H1 (cell line): Measurements from ENCODE around the gene GALNT4. TPM values are rescaled to one million over a fixed set of nuclear protein-coding genes. Genes with fewer than 3 reads are reported as not detected.

ENCODE experiments used
- CTCF ChIA-PET: fragments of 300-600 bp; sonication (Branson Sonifier 250); formaldehyde crosslinking; loops from one replicate; lab custom pipeline; 2021; ENCODE audit not compliant: partially characterized antibody; lab: Charles Lee
- POLR2A ChIA-PET: fragments of 300-600 bp; sonication (Branson Sonifier 250); formaldehyde crosslinking; loops from one replicate; lab custom pipeline; 2021; ENCODE audit warnings: inconsistent platforms; ENCODE audit not compliant: partially characterized antibody; lab: Charles Lee
- DNase-seq, 2 experiments: peaks; one replicate each; pipeline versions ENCODE4 v3.0.0 to v3.0.0-alpha.2; 2010 to 2022; ENCODE audit warnings: low spot score in 2 of 2, low read depth in 1 of 2, mixed read lengths in 1 of 2
- FAIRE-seq: peaks from 2 replicates; lab custom pipeline; 2011; peaks lifted over from hg19 to GRCh38; lab: Jason Lieb, UNC
- H2AFZ ChIP-seq: 2 replicates; pipeline ENCODE4 v1.8.1; 2012; ENCODE audit warnings: low read length, inconsistent platforms
- H2AK5ac ChIP-seq: 2 replicates; pipeline ENCODE4 v1.6.1; 2013; ENCODE audit warnings: low read depth, low read length
- H2BK120ac ChIP-seq: replicated peaks from 2 replicates; pipeline ENCODE3; 2013; ENCODE audit warnings: low read depth, low read length, inconsistent platforms
- H2BK12ac ChIP-seq: 2 replicates; pipeline ENCODE4 v1.6.1; 2013; ENCODE audit warnings: low read depth, low read length
- H2BK15ac ChIP-seq: 2 replicates; pipeline ENCODE4 v1.6.1; 2013; ENCODE audit warnings: low read length
- H2BK20ac ChIP-seq: 2 replicates; pipeline ENCODE4 v1.6.1; 2013; ENCODE audit warnings: low read length
- H2BK5ac ChIP-seq: 2 replicates; pipeline ENCODE4 v1.6.1; 2013; ENCODE audit warnings: low read depth, low read length
- H3K14ac ChIP-seq: 2 replicates; pipeline ENCODE4 v1.6.1; 2013; ENCODE audit warnings: inconsistent platforms; ENCODE audit not compliant: insufficient read length
- H3K18ac ChIP-seq: 2 replicates; pipeline ENCODE4 v1.6.1; 2013; ENCODE audit warnings: low read length; ENCODE audit errors: extremely low read depth
- H3K23ac ChIP-seq: 2 replicates; pipeline ENCODE4 v1.6.1; 2013; ENCODE audit warnings: inconsistent platforms; ENCODE audit not compliant: insufficient read length
- H3K23me2 ChIP-seq: 2 replicates; pipeline ENCODE4 v1.6.1; 2013; ENCODE audit warnings: low read depth, low read length
- H3K27ac ChIP-seq: 2 replicates; pipeline ENCODE4 v1.6.1; 2011; ENCODE audit warnings: low read depth, low read length, inconsistent platforms
- H3K27me3 ChIP-seq, 4 experiments: replicated peaks in 1 of 4; 1 replicate in 1 of 4; 2 replicates in 3 of 4; pipeline versions ENCODE4 v1.6.1 to v1.8.1; 2011 to 2013; ENCODE audit warnings: low read length in 3 of 4, mild to moderate bottlenecking in 3 of 4, inconsistent platforms in 2 of 4, mixed read lengths in 2 of 4, moderate library complexity in 1 of 4; ENCODE audit not compliant: control insufficient read depth in 3 of 4, insufficient read depth in 3 of 4; ENCODE audit errors: extremely low read depth in 1 of 4
- H3K36me3 ChIP-seq, 4 experiments: 2 replicates each; pipeline versions ENCODE4 v1.6.1 to v1.8.1; 2011 to 2013; ENCODE audit warnings: mild to moderate bottlenecking in 4 of 4, low read length in 3 of 4, moderate library complexity in 2 of 4, control low read depth in 1 of 4, inconsistent platforms in 1 of 4; ENCODE audit not compliant: insufficient read depth in 4 of 4, control insufficient read depth in 2 of 4
- H3K4ac ChIP-seq: replicated peaks from 2 replicates; pipeline ENCODE3; 2013; ENCODE audit warnings: low read length, low read depth, mixed read lengths, inconsistent platforms; ENCODE audit not compliant: insufficient read length
- H3K4me1 ChIP-seq, 4 experiments: replicated peaks in 1 of 4; 1 replicate in 1 of 4; 2 replicates in 3 of 4; pipeline versions ENCODE4 v1.6.1 to v1.8.1; 2011 to 2013; ENCODE audit warnings: low read length in 3 of 4, inconsistent platforms in 2 of 4, mixed read lengths in 1 of 4; ENCODE audit not compliant: insufficient read depth in 4 of 4, control insufficient read depth in 3 of 4
- H3K4me2 ChIP-seq, 2 experiments: 2 replicates each; pipeline versions ENCODE4 v1.6.1 to v1.8.1; 2011 to 2013; ENCODE audit warnings: low read depth in 2 of 2, low read length in 2 of 2, control low read depth in 1 of 2, inconsistent platforms in 1 of 2, mild to moderate bottlenecking in 1 of 2; ENCODE audit not compliant: insufficient read depth in 1 of 2
- H3K4me3 ChIP-seq, 4 experiments: fragments of 200-600, 300-600 bp in 1 of 4; sonication (generic), shearing (Covaris generic), sonication (Bioruptor Twin) in 1 of 4; 2 replicates each; pipeline versions ENCODE4 v1.5.1 to v1.8.1; 2011 to 2016; ENCODE audit warnings: low read length in 4 of 4, low read depth in 3 of 4, control low read depth in 2 of 4, inconsistent platforms in 2 of 4, mild to moderate bottlenecking in 2 of 4, mixed read lengths in 1 of 4, moderate library complexity in 1 of 4; ENCODE audit not compliant: insufficient read depth in 2 of 4; ENCODE audit errors: extremely low read depth in 1 of 4
- H3K56ac ChIP-seq: replicated peaks from 2 replicates; pipeline ENCODE3; 2013; ENCODE audit warnings: low read depth, mild to moderate bottlenecking, mixed read lengths, low read length, inconsistent platforms; ENCODE audit not compliant: insufficient read length
- H3K79me1 ChIP-seq: 2 replicates; pipeline ENCODE4 v1.6.1; 2013; ENCODE audit warnings: low read depth, low read length, control low read depth
- H3K79me2 ChIP-seq, 2 experiments: 2 replicates each; pipeline versions ENCODE4 v1.6.1 to v1.8.1; 2012 to 2013; ENCODE audit warnings: low read length in 2 of 2, mild to moderate bottlenecking in 2 of 2, inconsistent platforms in 1 of 2; ENCODE audit not compliant: insufficient read depth in 2 of 2, control insufficient read depth in 1 of 2
- H3K9ac ChIP-seq, 4 experiments: replicated peaks in 1 of 4; 1 replicate in 1 of 4; 2 replicates in 3 of 4; pipeline versions ENCODE4 v1.6.1 to v1.8.1; 2011 to 2013; ENCODE audit warnings: low read depth in 3 of 4, low read length in 3 of 4, control low read depth in 2 of 4, mild to moderate bottlenecking in 2 of 4, moderate library complexity in 2 of 4, inconsistent platforms in 1 of 4; ENCODE audit errors: extremely low read depth in 1 of 4
- H3K9me3 ChIP-seq, 2 experiments: 2 replicates each; pipeline versions ENCODE4 v1.6.1 to v1.8.1; 2012 to 2013; ENCODE audit warnings: mild to moderate bottlenecking in 2 of 2, moderate library complexity in 2 of 2, control low read depth in 1 of 2, inconsistent platforms in 1 of 2, low read depth in 1 of 2, low read length in 1 of 2, mixed read lengths in 1 of 2; ENCODE audit not compliant: insufficient read depth in 2 of 2
- H4K20me1 ChIP-seq, 2 experiments: replicated peaks in 1 of 2; 2 replicates each; pipeline versions ENCODE3 to v1.8.1; 2011 to 2013; ENCODE audit warnings: inconsistent platforms in 2 of 2, low read length in 2 of 2, mild to moderate bottlenecking in 1 of 2; ENCODE audit not compliant: insufficient read depth in 2 of 2, control insufficient read depth in 1 of 2
- H4K5ac ChIP-seq: 2 replicates; pipeline ENCODE4 v1.6.1; 2013; ENCODE audit warnings: low read length, low read depth, mixed read lengths, inconsistent platforms; ENCODE audit not compliant: insufficient read length
- H4K8ac ChIP-seq: 2 replicates; pipeline ENCODE4 v1.8.0; 2013; ENCODE audit warnings: mild to moderate bottlenecking, moderate library complexity, low read length, inconsistent platforms; ENCODE audit not compliant: insufficient read depth; ENCODE audit errors: extremely low read depth
- H4K91ac ChIP-seq: replicated peaks from 2 replicates; pipeline ENCODE3; 2013; ENCODE audit warnings: low read length, mixed read lengths, inconsistent platforms; ENCODE audit not compliant: insufficient read length
- KDM4A ChIP-seq: IDR thresholded peaks from one replicate; pipeline ENCODE4 v1.7.1; 2012; ENCODE audit warnings: low read depth, mild to moderate bottlenecking, moderate library complexity, low read length, inconsistent platforms; ENCODE audit not compliant: severe bottlenecking
- WGBS, 2 experiments: shearing (Covaris generic) in 1 of 2; methylation state at CpG; one replicate each; pipeline versions ENCODE4 v1.1.6 to v1.1.7; 2013 to 2015; ENCODE audit warnings: low lambda C conversion rate in 2 of 2, mixed read lengths in 2 of 2, inconsistent platforms in 1 of 2, low coverage in 1 of 2, missing lambda C conversion rate in 1 of 2; ENCODE audit not compliant: insufficient replicate concordance in 2 of 2, insufficient coverage in 1 of 2, insufficient read length in 1 of 2; ENCODE audit errors: extremely low coverage in 1 of 2, missing lambda C conversion rate in 1 of 2; 5-methylcytosine and 5-hydroxymethylcytosine counted together
- polyA plus RNA-seq, 7 experiments: library from polyadenylated mRNA; depleted of rRNA in 3 of 7; stranded (reverse) in 5 of 7; unstranded in 2 of 7; fragments of >200 nt in 5 of 7; fragments of 200-250 nt in 2 of 7; gene quantifications; 1 replicate in 5 of 7; 2 replicates in 1 of 7; 4 replicates in 1 of 7; pipeline versions ENCODE4 v1.2.1 to v1.2.3, GENCODE V29; 2011 to 2013; ENCODE audit warnings: missing spikeins in 2 of 7, mixed read lengths in 2 of 7
- total RNA-seq: library from RNA; stranded (reverse); fragmentation: NEBNext Ultra II Directional; extraction: Animal tissue kit (Norgen Biotek cat#: 25700); gene quantifications from 2 replicates; pipeline ENCODE4 v1.2.1, GENCODE V29; 2021

The GALNT4 gene
- total and polyA plus RNA-seq, 2 of the 8 experiments (the other 6 are each of a cell fraction or from before 2014, with no cell fraction given), result 0.45 to 3.3 TPM

- Histone ChIP-seq H2BK120ac (no peak overlapping the region), H3K79me2 (no peaks in the 10 kb centered on the region), H4K20me1 (no peaks in the 10 kb centered on the region), H3K56ac (no peak overlapping the region), H2BK12ac (no peak overlapping the region), H3K9me3 (no peaks in the 10 kb centered on the region), H4K8ac (no peak overlapping the region), H2AFZ (no peak overlapping the region), H3K23ac (no peak overlapping the region), H3K14ac (no peak overlapping the region), H3K4me2 (no peak overlapping the region), H3K4me3 (no peak overlapping the region), H2BK15ac (no peak overlapping the region), H3K36me3 (no peaks in the 10 kb centered on the region), H4K91ac (no peak overlapping the region), H3K27ac (no peak overlapping the region), H2BK5ac (no peak overlapping the region), H3K27me3 (no peaks in the 10 kb centered on the region), H3K9ac (no peak overlapping the region), H2AK5ac (no peak overlapping the region), H3K79me1 (no peaks in the 10 kb centered on the region), H2BK20ac (no peak overlapping the region), H3K23me2 (no peaks in the 10 kb centered on the region), H3K4ac (no peak overlapping the region), H4K5ac (no peak overlapping the region), H3K18ac (no peak overlapping the region), H3K4me1 (no peaks in the 10 kb centered on the region)
- no peak for TF ChIP-seq KDM4A
- 94% methylated on average over 8 of the region's 8 CpGs; no CpG with 5 or more reads in 1 of the 2 experiments for WGBS, 2 experiments
- CTCF ChIA-PET, result interaction anchor here (0.6 to 2.2 kb wide), 6 partner anchors 9 to 148 kb away, joined by 3 to 14 read pairs (median 4); no protein-coding TSS in a partner anchor
- FAIRE-seq, result no peak
- no peak for DNase-seq
- POLR2A ChIA-PET, result no interaction called here
These were observed 46.8 kb downstream of the GALNT4 start for GRCh38 chr12:89477633-89478279.
